Measurements from ENCODE around the gene CATSPER1. TPM values are rescaled to one million over a fixed set of nuclear protein-coding genes. Genes with fewer than 3 reads are reported as not detected.

The CATSPER1 gene
- total RNA-seq, 1 experiment from 2014 or later = not detected

- CTCF ChIA-PET = no interaction called here
- Histone ChIP-seq H3K27ac (ENCODE audit: low read depth, low read length, poor library complexity, severe bottlenecking) (no peak overlapping the region), H3K4me3 (ENCODE audit: low read depth, low read length, poor library complexity, severe bottlenecking) (no peak overlapping the region), H3K4me1 (ENCODE audit: insufficient read depth, low read length, poor library complexity, severe bottlenecking) (no peaks in the 10 kb centered on the region), H3K9me3 (ENCODE audit: low read depth, low read length, poor library complexity, severe bottlenecking) (no peaks in the 10 kb centered on the region), H3K27me3 (replicated peaks; ENCODE audit: insufficient read depth, low read depth, low read length, poor library complexity) (no peaks in the 10 kb centered on the region), H3K36me3 (ENCODE audit: insufficient read depth, low read length, poor library complexity, severe bottlenecking) (peaks cover 35% of the 10 kb centered on the region)
- BruUV-seq (replicated peaks) = no TSS peak
- TF ChIP-seq EZH2 (IDR thresholded peaks at IDR 0.05; ENCODE audit: borderline replicate concordance, low read depth, low read length, poor library complexity, severe bottlenecking) = no peak
- TF ChIP-seq CTCF (conservative IDR thresholded peaks at IDR 0.05; ENCODE audit: low read depth, low read length) = no peak
- intact Hi-C loops (cut with micrococcal nuclease; ENCODE audit: unreplicated experiment) = no loop called here
- no peak for DNase-seq (ENCODE audit: low spot score)
- POLR2A ChIA-PET (ENCODE audit: low non-redundant PET) = interaction anchor here (0.6 kb wide), 2 partner anchors 72 to 137 kb away, joined by 3 to 9 read pairs; no protein-coding TSS in a partner anchor
These were observed 45.1 kb downstream of the CATSPER1 start for GRCh38 chr11:65981101-65981740.

GRCh38 chr11:65979261-65979759 lies 47.0 kb downstream of the CATSPER1 start:
- POLR2A ChIA-PET (ENCODE audit: low non-redundant PET) = no interaction called here
- H3K27me3 ChIP-seq (replicated peaks; ENCODE audit: insufficient read depth, low read depth, low read length, poor library complexity) = no peaks in the 10 kb centered on the region
- TF ChIP-seq EZH2 (IDR thresholded peaks at IDR 0.05; ENCODE audit: borderline replicate concordance, low read depth, low read length, poor library complexity, severe bottlenecking) (no peak), CTCF (conservative IDR thresholded peaks at IDR 0.05; ENCODE audit: low read depth, low read length) (no peak)
- H3K9me3 ChIP-seq (ENCODE audit: low read depth, low read length, poor library complexity, severe bottlenecking) = no peaks in the 10 kb centered on the region
- H3K4me3 ChIP-seq (ENCODE audit: low read depth, low read length, poor library complexity, severe bottlenecking) = no peak overlapping the region
- H3K4me1 ChIP-seq (ENCODE audit: insufficient read depth, low read length, poor library complexity, severe bottlenecking) = no peaks in the 10 kb centered on the region
- peaks cover 35% of the 10 kb centered on the region for H3K36me3 ChIP-seq (ENCODE audit: insufficient read depth, low read length, poor library complexity, severe bottlenecking)
- H3K27ac ChIP-seq (ENCODE audit: low read depth, low read length, poor library complexity, severe bottlenecking) = no peak overlapping the region
- intact Hi-C loops (cut with micrococcal nuclease; ENCODE audit: unreplicated experiment) = no loop called here
- TSS peak; percentile 11 for BruUV-seq (replicated peaks)
- CTCF ChIA-PET = no interaction called here
- no peak for DNase-seq (ENCODE audit: low spot score)

GRCh38 chr11:65978391-65979238 lies 47.7 kb downstream of the CATSPER1 start:
- H3K4me3 ChIP-seq (ENCODE audit: low read depth, low read length, poor library complexity, severe bottlenecking) = no peak overlapping the region
- H3K27ac ChIP-seq (ENCODE audit: low read depth, low read length, poor library complexity, severe bottlenecking) = no peak overlapping the region
- POLR2A ChIA-PET (ENCODE audit: low non-redundant PET) = no interaction called here
- TF ChIP-seq CTCF (conservative IDR thresholded peaks at IDR 0.05; ENCODE audit: low read depth, low read length) = no peak
- no peak for TF ChIP-seq EZH2 (IDR thresholded peaks at IDR 0.05; ENCODE audit: borderline replicate concordance, low read depth, low read length, poor library complexity, severe bottlenecking)
- no peaks in the 10 kb centered on the region for H3K27me3 ChIP-seq (replicated peaks; ENCODE audit: insufficient read depth, low read depth, low read length, poor library complexity)
- no peaks in the 10 kb centered on the region for H3K9me3 ChIP-seq (ENCODE audit: low read depth, low read length, poor library complexity, severe bottlenecking)
- H3K4me1 ChIP-seq (ENCODE audit: insufficient read depth, low read length, poor library complexity, severe bottlenecking) = no peaks in the 10 kb centered on the region
- CTCF ChIA-PET = no interaction called here
- intact Hi-C loops (cut with micrococcal nuclease; ENCODE audit: unreplicated experiment) = no loop called here
- H3K36me3 ChIP-seq (ENCODE audit: insufficient read depth, low read length, poor library complexity, severe bottlenecking) = peaks cover 37% of the 10 kb centered on the region
- DNase-seq (ENCODE audit: low spot score) = no peak
- BruUV-seq (replicated peaks) = no TSS peak

All from A673 (cell line).